GM19324 (cell line): ENCODE data around the gene CCT6B.

Experiments
- ATAC-seq: cut with Tn5 transposase; IDR thresholded peaks from one replicate; pipeline ENCODE4 v1.9.1; 2021; ENCODE audit warnings: mild to moderate bottlenecking, moderate library complexity; ENCODE audit not compliant: unreplicated experiment, low FRiP score

CCT6B gene

GRCh38 chr17:34892461-34893249, 68.6 kb downstream of the CCT6B start:
- no peak for ATAC-seq

- ATAC-seq = no peak
Measured at GRCh38 chr17:34886831-34887230, 74.4 kb downstream of the CCT6B start.

DNA sequence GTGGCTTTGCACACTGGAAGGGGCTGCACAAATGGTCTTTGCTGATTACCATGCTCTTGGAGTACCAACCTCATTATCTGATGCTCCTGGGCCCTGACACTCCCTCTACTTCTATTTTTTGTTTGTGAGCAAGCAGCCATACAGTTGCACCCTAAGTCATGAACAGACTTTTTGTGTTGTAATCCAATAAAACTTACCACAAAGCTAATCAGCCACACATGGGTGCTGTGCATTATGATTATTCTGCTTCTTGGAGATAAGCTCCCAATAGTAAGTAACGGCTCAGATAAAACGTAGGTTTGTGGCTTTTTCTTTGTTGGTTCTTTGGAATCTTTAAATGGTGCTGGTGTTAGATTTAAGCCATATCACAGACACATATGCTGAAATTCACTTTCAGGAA, 76.2 kb downstream of the CCT6B start:
- ATAC-seq = no peak

DNA sequence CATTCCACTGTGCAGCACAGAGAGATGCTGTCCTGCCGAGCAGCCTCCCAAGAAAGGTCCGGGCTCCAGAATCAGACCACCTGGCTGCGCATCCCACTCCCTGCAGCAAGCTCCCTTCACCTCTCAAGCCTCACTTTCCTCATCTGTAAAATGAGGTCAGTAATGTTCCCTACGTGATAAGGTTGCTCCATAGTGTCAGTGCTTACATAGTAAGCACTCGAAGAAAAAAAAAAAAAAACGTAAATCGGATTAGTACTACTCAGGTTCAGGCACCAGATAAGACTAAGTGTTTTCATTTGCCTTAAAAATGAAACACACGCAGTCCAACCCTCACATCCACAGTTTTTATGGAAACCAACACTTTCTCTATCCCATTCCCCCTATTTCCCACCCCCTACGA, 76.7 kb downstream of the CCT6B start:
- no peak for ATAC-seq

DNA sequence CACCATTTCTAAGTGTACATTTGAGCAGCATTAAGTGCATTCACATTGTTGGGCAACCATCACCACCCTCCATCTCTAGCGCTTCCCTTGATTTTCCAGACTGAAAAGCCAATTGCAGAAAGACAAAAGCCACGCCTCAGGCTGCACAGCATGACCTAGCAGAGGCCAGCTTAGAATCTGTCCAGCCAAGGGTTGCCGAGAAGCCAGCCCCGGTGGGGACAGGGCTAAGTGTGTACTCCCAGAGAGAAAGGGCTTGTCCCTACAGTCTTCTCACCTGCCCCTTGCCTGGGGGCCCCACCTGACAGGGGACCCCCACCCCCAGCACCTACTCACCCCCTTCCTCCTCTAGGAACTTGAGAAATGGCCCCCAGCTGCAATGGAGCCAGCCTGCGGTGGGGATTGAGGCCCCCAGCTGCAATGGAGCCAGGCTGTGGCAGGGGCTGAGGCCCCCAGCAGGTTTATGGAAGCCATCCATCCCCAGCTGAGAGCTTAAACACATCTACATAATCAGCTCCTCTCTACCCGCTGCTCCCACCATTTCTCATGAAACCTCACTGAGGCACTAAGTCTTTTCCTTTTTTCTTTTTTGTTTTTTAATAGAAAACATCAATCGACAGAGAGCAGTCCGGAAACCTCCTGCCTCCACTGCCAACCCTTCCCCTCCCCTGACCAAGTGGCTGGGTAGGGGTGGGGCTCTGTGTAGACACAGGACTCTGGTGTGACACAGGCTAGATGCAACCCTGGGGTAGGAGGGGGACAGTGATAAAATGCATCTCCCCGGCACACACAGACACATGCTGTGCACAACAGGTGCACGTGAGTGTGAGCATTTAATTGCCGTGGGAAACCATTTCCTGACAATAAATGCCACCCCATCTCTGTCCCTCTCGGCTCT, 77.9 kb downstream of the CCT6B start:
- no peak for ATAC-seq

DNA sequence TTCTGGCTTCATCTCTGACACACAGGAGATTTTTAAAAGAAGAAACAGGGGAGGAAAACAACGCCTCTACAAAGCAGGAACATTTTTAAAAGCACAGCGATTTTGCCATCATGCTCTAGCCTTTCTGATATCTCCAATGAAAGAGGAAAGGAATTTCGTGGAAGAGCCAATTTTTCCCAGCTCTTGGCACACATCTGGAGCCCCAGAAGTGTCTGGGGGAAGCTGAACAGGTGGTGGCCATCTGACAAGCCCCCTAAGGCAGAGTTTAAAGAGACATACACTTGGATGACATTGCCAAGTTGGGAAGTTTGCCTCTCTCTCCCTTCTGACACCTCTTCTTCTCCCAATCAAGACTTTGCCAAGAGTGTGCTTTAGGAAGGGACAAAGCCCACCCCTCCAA, 82.1 kb downstream of the CCT6B start:
- ATAC-seq = no peak
